LHCN-M2 (cell line): ENCODE results near the gene ACLY. TPM values are rescaled to one million over a fixed set of nuclear protein-coding genes. Genes with fewer than 3 reads are reported as not detected.
A peak's percentile ranks its signal among the peaks of the same experiment; 100 is the strongest.
"Not testable (repeated sequence)": the region's sequence is repeated elsewhere in the genome, so short reads cannot be mapped to it uniquely, and the experiment has no call there.

Source experiments
- DNase-seq: peaks from one replicate; pipeline ENCODE4 v3.0.0-alpha.2; 2012; ENCODE audit warnings: low read depth
- total RNA-seq: library from RNA; depleted of rRNA; stranded (reverse); fragments of >200 nt; gene quantifications from 2 replicates; pipeline ENCODE4 v1.2.3, GENCODE V29; 2014

ACLY gene
- total RNA-seq, 1 experiment from 2014 or later, result 184 TPM

GRCh38 chr17:41939693-41940090, 20.9 kb upstream of the ACLY start:
- DNase-seq, result no peak

- DNase-seq, result no peak
Measured at GRCh38 chr17:41939044-41939692, 20.4 kb upstream of the ACLY start.

- no peak for DNase-seq
Measured at GRCh38 chr17:41937970-41938954, 19.5 kb upstream of the ACLY start.

DNA sequence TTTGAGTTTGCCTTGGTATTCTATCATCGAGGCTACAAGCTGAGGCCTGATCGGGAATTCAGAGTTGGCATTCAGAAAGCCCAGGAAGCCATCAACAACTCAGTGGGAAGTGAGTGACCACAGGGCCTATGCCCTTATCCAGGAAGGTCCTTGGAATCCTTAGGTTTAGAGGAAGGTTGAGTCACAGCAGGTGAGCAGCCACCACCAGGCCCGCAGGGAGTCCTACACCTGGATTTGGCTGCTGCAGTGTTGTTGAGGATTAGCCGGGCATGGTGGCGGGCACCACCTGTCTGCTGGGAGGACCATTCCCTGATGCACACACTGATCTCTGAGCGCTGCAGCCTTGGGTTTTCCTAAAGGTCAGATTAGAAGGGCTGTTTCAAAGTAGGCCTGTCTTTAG, 16.9 kb upstream of the ACLY start:
- DNase-seq, result no peak

- DNase-seq, result no peak
Measured at GRCh38 chr17:41932816-41933389, 14.2 kb upstream of the ACLY start.

DNA sequence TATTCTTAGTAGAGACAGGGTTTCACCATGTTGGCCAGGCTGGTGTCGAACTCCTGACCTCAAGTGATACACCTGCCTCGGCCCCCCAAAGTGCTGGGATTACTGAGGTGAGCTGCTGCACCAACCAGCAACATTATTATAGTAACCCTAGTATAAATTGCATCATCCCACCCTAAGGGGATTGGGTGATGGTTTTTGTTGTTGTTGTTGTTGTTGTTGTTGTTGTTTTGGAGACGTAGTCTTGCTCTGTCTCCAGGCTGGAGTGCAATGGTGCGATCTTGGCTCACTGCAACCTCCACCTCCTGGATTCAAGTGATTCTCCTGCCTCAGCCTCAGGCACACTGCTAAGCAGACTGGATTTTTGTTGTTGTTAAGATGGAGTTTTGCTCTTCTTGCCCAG, 13.0 kb upstream of the ACLY start:
- DNase-seq, result not testable (repeated sequence)

GRCh38 chr17:41930833-41931156, 12.0 kb upstream of the ACLY start:
- DNase-seq, result not testable (repeated sequence)

DNA sequence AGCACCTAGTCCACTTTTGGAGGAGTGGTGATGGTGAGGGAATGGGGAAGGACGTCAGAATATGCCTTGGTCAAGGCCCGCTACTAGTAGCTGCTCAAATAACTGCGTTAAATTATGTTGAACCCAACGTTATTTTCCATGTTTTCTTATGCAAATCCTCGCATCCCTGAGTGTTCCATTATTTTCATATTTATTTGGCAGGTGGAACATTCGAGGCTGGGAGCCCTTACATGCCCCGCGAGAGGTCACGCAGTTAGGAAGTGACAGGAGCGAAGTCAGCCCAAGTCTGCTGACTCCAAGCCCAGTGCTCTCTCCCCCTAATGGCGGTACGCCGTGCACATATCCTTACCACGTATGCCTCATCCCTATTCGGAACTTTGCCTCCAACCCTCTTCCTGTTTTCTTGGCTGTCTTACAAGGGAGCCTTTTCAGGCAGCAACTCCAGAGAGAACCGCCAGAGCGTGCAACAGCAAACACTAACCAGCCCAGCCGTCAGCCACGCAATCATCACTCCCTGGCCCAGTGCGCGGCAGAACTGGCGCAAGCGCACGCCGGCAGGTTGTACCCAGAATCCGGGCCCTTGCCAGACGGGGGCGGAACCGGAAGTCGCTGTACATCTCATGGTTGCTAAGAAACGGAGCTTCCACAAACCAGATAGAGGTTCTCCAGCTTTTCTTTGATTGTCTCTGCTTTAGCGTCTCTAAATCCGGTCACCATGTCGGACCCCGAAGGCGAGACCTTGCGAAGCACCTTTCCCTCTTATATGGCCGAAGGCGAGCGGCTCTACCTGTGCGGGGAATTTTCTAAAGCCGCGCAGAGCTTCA, 11.5 kb upstream of the ACLY start, which contains the start of gene ODAD4:
TSS of gene ODAD4 (plus strand) at position 609 of the 824 bp plus-strand sequence. CDS start at position 716, 107 bp downstream.
- peak; percentile 96 for DNase-seq

DNA sequence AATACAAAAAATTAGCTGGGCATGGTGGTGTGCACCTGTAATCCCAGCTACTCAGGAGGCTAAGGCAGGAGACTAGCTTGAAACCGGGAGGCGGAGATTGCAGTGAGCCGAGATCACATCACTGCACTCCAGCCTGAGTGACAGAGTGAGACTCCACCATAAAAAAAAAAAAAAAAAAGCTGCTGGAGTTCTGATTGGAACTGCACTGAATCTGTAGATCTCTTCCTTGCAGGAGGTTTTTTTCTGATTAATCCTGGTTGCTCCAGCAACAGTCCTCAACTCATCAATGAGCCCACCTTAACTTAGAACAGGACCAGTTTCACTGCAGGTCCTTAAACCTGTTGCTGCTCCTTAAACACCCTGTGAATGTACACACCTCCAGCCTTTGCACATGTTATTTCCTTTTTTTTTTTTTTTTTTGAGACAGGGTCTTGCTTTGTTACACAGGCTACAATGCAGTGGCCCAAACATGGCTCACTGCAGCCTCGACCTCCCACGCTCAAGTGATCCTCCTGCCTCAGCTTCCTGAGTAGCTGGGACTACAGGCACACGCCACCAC, 10.0 kb upstream of the ACLY start:
- no peak for DNase-seq

DNA sequence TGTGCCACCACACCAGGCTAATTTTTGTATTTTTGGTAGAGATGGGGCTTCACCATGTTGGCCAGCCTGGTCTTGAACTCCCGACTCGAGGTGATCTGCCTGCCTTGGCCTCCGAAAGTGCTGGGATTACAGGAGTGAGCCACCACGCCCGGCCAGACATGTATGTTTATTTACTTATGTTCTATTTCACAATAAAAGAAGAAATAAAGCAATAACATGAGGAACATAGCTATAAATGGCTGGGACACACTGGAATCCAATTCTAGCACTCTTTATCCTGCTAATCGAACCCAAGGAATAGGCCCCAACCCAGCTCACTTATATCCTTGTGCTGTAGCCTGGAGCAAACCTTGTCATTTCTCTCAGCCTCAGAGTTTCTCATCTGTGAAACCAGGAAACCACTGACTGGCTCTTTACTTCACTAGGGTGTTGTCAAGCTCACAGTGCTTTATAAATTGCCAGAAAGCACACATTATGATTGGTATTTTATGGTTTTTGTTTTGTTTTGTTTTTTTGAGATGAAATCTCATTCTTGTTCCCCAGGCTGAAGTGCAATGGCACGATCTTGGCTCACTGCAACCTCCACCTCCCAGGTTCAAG, 7.3 kb upstream of the ACLY start:
- DNase-seq, result no peak

DNA sequence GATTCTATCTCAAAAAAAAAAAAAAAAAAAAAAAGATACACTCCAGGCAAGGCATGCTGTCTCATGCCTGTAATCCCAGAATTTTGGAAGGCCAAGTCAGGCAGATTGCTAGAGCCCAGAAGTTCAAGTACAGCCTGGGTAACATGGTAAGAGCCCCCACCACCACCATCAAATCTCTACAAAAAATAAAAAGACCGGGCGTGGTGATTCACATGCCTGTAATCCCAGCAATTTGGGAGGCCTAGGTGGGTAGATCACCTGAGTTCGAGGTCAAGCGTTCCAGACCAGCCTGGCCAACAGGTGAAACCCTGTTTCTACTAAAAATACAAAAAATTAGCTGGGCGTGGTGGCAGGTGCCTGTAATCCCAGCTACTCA, 1.8 kb upstream of the ACLY start:
- DNase-seq, result no peak

DNA sequence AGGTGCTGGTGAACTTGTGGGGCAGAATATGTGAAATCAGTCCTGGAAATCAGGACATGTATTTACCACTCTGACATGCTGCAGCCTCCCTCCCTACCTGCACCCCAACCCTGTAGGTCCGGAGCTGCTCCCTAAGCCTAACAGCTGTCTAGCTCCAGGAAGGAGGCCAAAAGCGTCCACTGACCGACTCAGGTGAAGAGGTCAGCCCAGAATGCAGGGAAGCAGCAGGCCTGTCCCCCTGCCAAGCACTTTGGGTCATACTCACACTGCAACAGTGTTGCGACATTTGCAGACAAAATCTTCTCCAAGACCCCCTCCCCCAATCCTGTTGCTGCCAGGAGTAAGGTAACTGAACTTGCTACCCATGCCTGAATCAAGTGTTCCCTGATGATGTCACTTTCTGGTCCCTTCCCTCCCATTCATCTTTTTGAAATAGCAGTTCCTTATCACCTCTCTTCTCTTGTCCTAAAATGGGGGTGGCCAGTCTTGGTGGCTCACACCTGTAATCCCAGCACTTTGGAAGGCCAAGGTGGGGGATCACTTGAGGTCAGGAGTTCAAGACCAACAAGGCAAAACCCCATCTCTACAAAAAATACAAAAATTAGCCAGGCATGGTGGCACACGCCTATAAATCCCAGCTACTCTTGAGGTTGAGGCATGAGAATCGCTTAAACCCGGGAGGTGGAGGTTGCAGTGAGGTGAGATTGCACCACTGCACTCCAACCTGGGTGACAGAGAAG, 1.3 kb upstream of the ACLY start:
- peak; percentile 33 for DNase-seq

DNA sequence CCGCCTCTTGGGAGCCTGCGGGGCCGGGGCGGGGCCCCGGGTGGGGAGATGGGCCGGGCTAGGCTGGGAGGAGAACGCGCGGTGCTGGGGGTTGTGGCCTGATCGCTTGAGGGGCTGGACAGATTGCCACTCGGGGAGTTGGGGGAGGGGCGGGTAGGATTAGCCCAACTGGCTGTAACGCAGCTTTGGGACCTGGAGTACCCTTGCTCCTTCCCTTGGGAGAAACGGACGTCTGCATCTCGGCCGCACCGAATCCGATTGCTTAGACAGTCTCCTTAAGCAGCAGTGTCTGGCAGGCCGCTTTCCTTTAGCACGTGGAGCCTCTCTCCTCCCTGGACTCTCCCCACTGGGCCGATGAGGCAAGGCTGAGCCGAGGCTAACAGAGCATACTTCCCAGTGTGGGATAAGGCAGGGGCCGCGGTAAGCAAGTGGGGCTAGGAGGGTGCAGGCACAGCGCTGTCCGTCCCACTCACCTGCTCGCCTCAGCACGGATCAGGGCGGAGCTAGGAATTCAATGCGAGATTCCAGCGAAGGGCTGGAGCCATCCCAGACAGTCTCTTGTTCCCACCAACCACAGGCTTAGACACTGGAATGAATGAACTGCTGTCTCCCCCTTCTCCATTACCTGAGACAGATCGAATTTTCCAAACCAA, 540 bp upstream of the ACLY start:
- no peak for DNase-seq

- DNase-seq, result peak; percentile 37
Measured at GRCh38 chr17:41917679-41918313, 955 bp downstream of the ACLY start.

DNA sequence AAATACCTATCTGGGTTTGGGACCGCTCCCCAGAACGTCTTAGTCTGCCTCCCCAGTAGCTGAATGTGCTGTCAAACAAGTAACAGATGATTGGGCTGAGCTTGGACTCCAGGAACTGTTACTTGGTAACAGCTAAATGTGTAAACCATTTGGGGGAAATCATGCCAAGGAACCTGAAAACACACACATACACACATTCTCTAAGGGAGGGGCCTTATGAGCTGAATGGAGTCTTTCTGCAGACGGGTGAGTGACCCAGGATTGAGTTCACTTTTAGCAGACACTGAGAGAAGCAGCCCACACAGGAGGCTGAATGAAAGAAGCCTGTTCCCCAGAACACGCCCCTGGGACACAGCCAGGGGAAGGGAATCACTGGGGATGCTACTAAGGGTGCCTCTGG, 1.6 kb downstream of the ACLY start:
- peak; percentile 19 for DNase-seq

DNA sequence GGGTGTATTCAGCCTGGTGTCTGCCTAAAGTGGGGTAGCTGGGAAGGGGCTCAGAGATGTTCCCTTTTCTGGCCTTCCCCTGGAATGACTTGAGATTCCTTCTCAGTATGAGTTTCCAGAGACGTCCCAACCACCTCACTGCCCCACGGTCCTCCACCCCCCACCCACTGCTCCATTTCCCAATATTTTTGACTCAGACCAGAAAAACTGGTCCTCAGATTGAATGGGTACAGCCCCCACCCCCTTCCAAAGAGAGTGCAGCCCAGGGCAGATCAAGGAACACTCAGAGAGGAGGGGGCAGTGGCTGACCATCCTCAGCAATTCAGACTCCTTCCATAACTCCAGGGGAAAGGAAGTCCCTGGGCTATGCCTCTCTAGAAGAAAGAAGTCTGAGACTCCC, 3.2 kb downstream of the ACLY start:
- DNase-seq, result no peak

- no peak for DNase-seq
Measured at GRCh38 chr17:41915020-41915419, 3.7 kb downstream of the ACLY start.

DNA sequence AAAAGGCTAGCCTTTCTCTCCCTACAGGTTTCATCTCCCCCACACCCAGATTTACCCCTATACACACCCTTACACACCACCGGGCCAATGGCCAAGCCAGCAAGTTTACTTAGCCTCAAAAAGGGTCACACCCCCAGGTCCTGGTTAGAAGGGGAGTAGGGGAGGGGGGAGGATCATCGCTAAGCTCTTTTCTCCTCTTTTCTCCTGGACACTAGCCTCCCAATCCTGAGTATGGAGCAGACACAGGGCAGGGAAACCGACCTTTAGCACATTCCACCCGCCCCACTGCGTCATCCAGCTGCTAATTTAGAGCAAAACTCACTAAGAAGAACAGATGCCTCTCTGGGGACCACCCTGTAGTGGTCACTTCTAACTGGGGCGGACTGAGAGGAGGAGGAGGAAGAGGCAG, 4.4 kb downstream of the ACLY start:
- DNase-seq, result no peak

DNA sequence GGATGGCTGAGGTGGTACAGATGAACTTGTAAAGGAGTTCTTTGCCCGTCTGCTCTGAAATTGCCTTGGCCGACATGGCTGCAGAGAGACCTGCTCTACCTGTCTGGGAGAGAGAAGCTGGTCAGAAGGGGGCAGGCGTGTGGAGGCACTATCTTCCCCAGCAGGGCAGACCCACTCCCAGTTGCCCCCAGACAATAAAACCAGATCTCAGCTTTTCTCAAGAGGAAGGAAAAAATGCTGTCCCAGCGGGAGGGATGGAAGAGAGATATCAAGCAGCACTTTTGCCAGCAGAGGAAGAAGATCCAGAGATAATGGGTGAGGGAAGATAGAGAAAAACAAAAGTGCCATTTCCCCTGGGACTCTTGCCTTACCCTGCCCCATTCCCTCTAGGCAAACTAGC, 5.0 kb downstream of the ACLY start:
- no peak for DNase-seq
